ENCODE results near the gene WDR88.

WDR88 gene

GRCh38 chr19:33224694-33225457 lies 93.0 kb downstream of the WDR88 start:
- H3K36me3 Mint-ChIP-seq (ENCODE audit: low read depth) = peaks cover 17% of the 10 kb centered on the region
- peaks cover 5% of the 10 kb centered on the region for H3K4me1 Mint-ChIP-seq
- H3K27ac Mint-ChIP-seq = no peak overlapping the region
- TF ChIP-seq CTCF (IDR thresholded peaks at IDR 0.05; ENCODE audit: unreplicated experiment in 3 of 3) = no peak
- H3K27me3 Mint-ChIP-seq (ENCODE audit: low read depth) = peaks cover 78% of the 10 kb centered on the region
- H3K9me3 Mint-ChIP-seq = peaks cover 26% of the 10 kb centered on the region
- H3K4me3 Mint-ChIP-seq = peak overlapping the region; percentile 46 to 71 (median 56)

All from nephron (organoid).